ENCODE results near the gene ARFIP1.
A peak's percentile ranks its signal among the peaks of the same experiment; 100 is the strongest.
"Not testable (repeated sequence)": the region's sequence is repeated elsewhere in the genome, so short reads cannot be mapped to it uniquely, and the experiment has no call there.

ARFIP1 gene

DNA sequence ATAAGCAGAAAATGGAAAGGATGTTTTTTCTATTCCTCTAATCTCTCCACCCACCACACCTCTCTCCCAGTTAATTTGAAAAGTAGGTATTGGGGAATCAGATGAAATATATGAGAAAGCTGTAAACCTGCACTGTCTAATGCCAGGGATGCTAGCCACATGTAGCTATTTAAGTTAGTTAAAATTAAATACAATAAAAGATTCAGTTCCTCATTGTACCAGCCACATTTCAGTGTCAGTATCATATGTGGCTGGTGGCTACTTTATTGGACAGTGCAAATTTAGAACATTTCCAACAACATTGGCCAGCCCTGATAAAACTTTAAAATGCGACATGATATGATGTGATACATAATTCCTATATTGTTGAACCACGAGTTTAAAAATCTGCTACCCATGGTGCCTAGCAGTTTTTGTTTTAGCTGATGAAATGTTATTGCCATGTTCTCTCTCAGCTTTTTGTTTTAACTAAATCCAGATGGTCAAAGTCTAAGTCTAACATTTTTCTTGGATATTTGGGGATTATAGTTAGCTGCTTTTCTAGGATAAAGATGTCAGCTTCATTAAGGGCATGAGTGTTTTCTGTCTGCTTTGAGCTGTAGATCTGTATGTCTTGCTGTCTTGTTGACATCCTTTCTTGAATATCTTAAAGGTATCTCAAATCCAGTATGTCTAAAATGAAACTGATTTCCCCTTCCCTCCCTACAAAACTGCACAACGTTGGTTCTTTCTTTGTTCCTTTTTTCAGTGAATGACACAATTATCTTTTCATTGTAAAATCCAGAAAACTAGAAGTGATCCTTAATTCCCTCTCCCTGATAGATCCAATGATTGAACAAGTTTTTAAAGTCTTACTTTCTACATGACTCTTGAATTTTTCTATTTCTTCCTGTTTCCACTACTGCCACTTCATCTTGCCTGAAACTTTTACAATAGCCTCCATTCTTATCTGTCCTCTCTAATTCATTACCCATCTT lies 6.2 kb downstream of the ARFIP1 start:
- no peak for DNase-seq

DNA sequence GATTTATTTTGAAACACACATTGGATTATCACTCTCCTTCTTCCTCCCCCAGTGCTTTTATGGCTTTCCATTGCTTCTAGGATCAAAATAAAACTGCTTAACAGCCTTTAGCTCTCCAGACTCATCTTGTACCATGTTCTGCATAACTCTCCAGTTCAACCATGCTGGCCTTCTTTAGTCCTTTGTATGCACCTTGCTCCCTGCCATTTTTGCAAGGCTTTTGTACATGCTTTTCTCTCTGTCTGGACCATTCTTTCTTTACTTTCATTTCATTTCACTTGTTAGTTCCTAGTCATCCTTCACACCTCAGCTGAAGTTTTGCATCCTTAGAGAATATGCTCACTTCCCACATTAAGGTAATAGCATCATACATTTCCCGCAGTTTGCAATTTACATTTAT lies 6.9 kb downstream of the ARFIP1 start:
- no peak for DNase-seq

DNA sequence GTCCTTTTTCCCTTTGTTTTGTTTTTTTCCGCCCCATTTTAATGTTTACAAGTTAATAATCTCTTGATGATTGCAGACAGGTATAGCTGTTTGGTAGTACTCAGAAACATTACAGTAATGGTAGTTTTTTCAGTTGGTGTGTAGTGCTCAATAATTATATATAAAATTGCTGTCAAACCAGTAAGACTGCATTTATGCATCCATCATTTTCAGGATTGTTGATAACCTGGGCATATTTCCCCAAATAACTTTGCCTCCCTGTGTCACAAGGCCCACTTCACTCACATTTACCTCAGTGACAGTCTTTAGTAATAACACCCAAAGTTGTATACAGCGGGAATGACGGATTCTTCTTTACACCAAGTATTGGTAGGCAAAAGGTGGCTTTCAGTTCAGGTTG lies 16.1 kb downstream of the ARFIP1 start:
- no peak for DNase-seq

DNA sequence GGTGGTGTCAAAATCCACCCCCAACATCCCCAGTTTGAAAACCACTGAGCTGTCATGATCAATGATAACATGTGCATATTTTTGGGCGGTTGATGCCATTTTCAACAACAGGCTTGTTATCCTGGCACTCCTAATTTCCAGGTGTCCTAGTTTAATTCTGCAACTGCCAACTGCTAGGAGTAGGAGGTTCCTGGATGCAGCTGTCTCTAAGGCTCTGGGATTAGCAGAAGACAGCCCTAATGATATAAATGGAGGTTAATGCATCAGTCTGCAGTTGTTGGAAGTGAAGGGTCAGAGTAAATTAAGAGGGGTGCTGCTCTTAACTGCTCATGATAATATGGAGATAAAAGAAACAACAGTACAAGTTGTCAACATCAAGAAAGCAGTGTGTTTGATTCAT lies 23.8 kb downstream of the ARFIP1 start:
- no peak for DNase-seq

DNA sequence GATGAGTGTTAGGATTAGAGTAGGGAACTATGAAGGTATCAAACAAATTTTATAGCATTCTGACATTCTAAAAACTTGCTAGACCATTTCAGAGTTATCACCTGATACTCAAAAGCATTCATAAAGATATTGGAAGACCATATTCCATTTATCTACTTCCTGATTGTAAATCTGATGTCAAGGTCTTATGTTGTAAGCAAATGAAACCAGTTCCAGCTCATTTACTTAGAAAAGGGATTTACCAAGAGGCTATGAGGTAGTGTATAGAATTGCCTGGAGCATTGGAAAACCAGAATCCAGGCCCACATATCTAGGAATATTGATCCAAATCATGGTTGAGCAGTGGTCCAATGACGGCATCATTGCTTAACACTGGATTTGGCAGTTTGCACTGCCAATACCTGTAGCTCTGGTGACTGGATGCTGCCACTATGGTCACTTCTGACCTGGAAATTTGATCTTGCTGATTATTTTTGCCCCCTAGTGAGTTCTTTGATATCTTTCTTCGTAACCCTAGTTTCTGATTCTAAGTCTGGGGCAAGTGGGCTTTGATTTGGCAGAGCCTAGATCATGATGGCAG lies 25.4 kb downstream of the ARFIP1 start:
- DNase-seq = no peak

DNA sequence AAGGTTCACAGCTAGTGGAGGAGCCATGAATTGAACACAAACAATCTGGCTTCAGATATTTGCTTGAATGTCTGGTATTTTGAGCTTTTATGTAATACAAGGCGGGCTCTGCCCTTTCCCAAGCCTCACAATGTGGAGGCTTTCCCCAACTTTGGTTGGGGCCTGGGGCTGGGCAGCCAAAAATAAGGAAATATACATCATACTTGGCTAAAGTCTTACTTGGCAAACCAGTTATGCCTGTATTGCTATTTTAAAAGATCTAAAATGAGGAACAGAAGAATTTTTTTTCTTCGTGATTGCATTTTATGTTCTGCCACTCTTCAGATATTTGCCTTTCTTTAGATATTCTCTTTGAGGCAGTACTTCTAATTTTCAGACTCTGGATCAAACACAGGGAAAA lies 26.1 kb downstream of the ARFIP1 start:
- no peak for DNase-seq

DNA sequence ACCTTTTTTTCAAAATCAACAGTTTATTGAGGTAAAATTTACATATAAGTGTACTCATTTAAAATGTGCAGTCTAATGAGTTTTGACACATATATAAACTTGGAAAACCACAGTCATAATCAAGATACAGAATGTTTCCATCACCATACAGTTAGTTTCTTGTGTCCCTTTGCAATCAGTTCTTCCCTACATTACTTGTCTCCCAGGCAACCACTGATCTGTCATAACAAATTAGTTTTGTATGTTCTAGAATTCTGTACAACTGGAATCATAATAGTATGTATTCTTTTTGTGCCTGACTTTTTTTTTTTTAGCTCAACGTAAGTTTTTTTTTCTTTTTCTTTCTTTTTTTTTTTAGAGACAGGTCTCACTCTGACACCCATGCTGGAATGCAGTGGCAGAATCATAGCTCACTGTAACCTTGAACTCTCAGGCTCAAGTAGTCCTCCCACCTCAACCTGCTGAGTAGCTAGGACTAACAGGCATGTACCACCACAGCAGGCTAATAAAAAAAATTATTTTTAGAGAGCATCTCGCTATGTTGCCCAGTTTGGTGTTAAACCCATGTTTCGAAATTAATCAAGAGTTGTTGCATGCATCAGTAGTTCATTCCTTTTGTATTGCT lies 26.9 kb downstream of the ARFIP1 start:
- DNase-seq = no peak

DNA sequence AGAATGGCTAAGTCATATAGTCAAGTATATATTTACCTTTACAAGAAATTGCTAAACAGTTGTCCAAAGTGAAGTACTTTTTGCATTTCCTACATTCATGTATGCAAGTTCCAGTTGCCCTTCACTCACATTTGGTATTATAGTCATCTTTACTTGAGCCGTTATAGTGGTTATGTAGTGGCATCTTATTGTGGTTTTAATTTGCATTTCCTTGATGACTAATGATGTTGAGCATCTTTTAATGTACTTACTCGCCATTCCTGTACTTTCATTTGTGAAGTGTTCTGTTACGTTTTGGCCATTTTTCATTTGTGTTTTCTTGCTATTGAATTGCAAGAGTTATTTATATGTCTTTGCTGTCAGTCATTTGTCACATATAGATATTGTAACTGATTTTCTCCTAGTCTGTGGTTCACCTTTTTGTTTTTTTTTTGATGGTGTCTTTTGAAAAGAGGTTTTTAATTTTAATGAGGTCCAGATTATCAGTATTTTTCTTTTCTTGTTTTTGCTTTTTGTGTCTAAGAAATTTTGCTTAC lies 27.6 kb downstream of the ARFIP1 start:
- DNase-seq = no peak

DNA sequence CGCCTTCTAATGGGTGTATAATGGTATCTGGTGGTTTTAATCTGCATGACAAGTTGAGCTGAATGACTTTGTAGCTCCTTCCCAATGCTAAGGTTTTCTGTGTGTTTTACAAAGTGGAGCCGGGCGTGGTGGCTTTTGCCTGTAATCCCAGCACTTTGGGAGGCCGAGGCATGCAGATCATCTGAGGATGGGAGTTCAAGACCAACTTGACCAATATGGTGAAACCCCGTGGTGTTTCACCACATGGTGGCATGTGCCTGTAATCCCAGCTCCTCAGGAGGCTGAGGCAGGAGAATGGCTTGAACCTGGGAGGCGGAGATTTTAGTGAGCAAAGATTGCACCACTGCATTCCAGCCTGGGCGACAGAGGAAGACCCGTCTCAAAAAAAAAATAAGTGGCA lies 28.9 kb downstream of the ARFIP1 start:
- DNase-seq = no peak

DNA sequence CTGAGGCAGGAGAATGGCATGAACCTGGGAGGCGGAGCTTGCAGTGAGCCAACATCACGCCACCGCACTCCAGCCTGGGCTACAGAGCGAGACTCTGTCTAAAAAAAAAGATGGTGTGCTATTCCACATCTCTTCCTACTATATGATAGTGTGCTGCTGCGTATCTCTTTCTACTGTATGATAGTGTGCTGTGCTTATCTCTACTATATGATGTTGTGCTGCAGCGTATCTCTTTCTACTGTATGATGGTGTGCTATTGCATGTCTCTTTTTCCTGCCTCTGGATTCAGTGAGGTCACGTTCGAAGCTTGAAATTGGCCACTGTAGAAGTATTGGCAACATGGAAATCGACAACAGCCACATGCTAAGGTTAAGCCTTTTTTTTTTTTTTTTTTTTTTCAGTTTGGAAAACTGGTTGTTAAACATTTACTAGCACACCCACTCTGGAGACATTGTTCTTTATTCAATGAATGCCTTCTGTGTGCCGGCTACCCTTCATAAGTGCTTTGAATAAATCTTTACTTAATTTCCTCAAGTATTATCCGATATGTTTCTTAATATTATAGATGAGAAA lies 31.0 kb downstream of the ARFIP1 start:
- no peak for DNase-seq

DNA sequence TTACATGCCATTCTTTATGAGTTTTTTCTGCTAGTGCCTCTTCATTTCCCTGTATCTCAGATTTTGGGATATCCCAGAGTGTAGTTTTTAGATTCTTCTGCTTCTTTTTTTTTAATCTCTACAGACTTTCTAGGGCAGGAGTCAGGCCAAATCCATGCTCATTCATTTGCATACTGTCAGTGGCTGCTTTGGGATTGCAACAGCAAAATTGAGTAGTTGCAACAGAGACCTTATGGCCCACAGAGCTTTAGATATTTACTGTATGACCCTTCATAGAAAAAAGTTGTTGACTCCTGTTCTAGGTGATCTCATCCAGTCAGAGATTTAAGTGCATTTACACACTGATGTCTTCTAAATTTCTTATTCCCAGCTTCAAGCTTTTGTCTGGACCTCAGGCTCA lies 35.3 kb downstream of the ARFIP1 start:
- DNase-seq = no peak

DNA sequence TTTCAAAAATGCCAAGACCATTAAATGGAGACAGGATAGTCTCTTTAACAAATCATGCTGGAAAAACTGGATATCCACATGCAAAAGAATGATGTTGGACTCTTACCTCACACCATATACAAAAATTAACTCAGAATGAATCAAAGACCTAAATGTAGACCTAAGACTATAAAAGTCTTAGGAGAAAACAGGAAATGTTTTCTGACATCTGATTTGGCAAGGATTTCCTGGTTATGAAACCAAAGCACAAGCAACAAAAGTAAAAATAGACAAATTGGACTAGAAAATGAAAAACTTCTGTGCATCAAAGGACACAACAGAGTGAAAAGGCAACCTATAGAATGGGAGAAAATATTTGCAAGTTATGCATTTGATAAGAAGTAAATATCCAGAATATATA lies 37.6 kb downstream of the ARFIP1 start:
- DNase-seq = peak; percentile 5 to 10

DNA sequence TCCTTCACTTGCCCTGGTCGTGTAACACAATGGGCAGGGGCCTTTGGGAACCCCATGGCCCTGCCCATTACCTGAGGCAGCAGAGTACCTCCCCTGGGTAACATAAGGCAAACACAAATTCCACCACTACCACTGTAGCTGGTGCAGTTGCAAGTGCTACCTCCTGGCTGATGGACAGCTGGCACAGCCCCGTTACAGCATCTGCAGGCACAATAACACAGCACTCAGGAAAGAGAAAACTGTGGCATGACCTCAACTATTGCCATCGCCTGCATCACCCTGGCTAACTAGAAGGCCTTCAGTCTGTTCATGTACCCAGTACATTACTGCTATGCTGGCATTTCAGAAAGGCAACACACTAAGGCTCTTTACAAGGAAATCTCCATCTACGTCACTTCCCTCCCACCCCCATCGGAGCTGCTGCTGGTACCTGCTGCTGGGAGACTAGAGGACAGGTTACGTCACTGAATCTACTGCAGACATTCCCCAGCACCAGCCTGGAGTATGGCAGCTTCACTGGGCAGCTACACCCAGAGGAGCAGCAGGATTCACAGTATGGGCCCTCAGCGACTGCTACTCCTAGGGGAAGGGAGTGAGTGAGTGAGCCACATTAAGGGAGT lies 39.4 kb downstream of the ARFIP1 start:
- DNase-seq = no peak

DNA sequence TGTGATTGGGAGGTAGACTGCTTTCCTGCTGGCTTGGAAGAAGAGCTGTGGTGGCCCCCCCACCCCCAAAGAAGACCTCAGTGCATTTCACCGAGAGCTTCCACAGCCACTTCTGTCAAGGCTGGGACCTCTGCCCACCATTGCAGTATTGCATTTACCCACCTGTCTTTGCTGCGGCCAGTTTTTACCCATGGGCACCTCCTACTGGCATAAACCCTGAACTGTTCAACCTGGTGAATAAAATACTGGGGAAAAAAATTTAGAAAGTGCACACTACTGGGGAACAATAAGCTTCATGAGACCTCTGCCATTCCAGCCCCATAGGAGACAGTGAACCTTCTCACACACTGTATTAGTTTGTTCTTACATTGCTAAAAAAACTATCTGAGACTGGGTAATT lies 40.3 kb downstream of the ARFIP1 start:
- no peak for DNase-seq

DNA sequence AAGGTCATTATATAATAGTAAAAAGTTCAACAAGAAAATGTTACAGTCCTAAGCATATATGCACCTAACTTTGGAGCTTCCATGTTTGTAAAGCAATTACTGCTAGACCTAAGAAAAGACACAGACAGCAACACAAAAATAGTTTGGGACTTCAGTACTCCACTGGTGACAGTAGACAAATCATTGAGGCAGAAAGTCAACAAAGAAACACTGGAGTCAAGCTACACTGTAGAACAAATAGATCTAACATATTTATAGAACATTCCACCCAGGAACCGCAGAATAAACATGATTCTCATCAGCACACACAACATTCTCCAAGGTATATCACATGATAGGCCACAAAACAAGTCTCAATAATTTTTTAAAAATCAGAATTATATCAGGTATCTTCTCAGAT lies 42.6 kb downstream of the ARFIP1 start:
- no peak for DNase-seq

DNA sequence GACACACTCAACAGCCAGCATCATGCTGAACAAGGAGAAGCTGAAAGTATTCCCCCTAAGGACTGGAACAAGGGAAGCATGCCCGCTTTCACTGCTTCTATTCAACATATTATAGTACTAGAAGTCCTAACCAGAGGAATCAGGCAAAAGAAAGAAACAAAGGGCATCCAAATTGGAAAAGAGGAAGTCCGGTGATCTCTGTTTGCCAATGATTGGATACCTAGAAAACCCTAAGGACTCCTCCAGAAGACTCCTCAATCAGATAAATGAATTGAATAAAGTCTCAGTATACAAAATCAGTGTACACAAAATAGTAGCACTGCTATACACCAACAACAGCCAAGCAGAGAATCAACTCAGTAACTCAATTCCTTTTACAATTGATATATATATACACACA lies 44.8 kb downstream of the ARFIP1 start:
- no peak for DNase-seq

DNA sequence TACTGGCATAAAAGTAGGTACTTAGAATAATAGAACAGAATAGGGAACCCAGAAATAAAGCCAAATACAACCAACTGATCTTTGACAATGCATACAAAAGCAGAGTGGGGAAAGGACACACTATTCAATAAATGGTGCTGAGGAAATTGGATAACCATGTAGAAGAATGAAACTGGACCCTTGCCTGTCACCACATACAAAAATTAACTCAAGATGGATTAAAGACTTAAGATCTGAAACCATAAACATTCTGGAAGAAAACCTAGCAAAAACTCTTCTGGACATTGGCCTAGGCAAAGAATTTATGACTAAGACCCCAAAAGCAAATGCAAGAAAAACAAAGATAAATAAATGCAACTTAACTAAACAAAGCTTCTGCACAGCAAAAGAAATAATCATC lies 45.6 kb downstream of the ARFIP1 start:
- no peak for DNase-seq

DNA sequence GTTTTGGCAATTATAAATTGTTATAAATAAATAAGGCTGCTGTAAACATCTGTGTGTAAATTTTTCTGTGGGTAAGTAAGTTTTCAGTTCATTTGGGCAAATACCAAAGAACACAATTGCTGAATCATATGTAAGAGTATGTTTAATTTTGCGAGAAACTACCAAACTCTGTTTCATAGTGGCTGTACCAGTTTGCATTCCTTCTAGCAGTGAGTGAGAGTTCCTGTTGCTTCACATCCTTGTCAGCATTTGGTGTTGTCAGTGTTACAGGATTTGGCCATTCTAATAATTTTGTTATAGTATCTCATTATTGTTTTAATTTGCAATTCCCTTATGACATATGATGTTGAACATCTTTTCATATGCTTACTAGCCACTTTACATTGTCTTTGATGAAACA lies 48.4 kb downstream of the ARFIP1 start:
- DNase-seq = no peak

DNA sequence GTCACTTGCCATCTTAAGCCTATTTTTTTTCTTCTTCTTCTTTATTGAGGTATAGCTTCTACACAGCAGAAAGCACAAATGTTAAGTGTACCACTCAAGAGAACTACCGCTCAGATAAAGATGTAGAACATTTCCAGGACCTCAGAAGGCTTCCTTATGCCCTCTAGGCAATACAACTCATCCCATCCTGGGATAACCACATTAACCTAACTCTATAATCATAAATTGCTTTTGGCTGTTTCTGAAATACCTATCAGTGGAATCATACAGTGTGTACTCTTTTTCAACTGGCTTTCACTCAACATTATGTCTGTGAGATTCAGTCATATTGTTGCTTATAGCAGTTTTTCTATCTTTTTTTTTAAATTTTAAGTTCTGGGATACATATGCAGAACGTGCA lies 51.7 kb downstream of the ARFIP1 start:
- DNase-seq = no peak

DNA sequence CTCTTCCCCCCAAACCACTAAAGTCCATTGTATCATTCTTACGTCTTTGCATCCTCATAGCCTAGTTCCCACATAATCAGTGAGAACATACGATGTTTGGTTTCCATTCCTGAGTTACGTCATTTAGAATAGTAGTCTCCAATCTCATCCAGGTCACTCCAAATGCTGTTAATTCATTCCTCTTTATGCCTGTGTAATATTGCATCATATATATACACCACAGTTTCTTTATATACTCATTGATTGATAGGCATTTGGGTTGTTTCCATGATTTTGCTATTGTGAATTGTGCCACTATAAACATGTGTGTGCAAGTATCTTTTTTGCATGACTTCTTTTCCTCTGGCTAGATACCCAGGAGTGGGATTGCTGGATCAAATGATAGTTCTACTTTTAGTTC lies 57.2 kb downstream of the ARFIP1 start:
- DNase-seq = no peak

DNA sequence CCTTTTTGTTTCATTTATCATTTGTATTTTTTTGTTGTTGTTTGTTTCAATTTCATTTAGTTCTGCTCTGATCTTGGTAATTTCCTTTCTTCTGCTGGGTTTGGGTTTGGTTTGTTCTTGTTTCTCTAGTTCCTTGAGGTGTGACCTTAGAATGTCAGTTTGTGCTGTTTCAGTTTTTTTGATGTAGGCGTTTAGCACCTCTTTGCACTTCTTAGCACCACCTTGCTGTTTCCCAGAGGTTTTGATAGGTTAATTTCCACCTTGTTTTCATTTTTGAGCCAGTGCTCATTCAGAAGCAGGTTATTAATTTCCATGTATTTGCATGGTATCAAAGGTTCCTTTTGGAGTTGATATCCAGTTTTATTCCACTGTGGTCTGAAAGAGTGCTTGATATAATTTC lies 60.0 kb downstream of the ARFIP1 start:
- not testable (repeated sequence) for DNase-seq

DNA sequence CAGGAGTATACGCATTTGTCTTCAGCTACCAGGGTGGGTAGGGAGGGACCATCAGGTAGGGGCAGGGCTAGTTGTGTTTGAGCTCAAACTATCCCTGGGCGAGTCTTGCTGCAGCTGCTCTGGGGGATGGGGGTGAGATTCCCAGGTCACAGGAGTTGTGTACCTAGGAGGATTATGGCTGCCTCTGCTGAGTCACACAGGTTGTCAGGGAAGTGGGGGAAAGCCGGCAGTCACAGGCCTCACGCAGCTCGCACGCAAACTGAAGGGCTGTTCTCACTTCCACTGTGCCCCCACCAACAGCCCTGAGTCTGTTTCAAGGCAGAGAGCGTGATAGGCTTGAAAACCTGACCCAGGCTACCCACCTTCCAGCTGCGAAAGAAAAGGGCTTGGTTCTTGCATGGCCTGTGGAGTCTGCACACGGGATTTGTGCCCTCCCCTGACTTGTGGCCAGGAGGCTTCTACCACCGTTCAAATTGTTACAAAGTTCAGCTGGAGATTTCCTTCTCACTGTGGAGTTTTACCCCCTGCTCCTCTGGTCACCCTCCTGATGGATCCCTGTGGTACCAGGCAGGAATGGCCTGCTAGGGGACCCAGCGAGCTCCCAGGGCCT lies 63.8 kb downstream of the ARFIP1 start:
- no peak for DNase-seq

DNA sequence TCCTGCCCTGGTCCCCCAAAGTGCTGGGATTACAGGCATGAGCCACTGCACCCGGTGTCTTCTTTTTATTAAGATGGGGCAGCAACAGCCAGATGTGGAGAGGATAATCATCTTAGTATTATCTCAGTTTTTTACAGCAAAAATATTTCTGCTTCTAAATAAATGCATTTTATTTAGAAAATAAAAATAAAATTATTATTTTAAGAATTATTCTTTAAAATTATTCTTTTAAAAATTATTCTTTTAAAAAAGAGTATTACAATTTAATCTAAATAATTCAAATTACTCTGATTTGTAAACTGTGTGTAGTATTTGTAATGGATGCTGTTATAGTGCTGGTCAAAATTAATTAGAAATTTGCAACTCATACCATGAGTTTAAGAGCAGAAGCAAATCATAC lies 67.6 kb downstream of the ARFIP1 start:
- DNase-seq = no peak
